ENCODE data around the gene DYRK1A.

DYRK1A gene

DNA sequence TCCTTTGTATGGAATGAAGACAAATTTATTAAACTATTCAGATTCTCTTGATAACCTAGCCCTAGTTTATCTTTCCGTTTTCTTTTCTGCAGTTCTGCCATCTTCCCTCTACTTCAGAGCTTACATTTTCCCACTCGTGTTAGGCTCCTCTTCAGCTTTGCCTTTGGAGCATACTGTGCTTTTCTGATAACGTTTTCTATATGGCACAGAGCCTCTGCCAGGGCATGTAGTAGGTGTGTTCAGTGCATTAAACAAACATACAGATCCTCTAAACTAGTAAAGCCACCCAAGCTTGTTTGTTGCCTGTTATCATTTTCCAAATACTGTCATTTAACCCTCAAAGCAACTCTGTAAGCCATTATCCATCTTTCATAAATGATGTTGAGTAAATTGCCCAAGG lies 25.1 kb downstream of the DYRK1A start:
- no peak overlapping the region for H3K4me3 ChIP-seq (ENCODE audit: low read depth, low read length)
- no peaks in the 10 kb centered on the region for H3K9me3 ChIP-seq (ENCODE audit: severe bottlenecking)
- no peak for TF ChIP-seq CTCF (IDR thresholded peaks at IDR 0.05; ENCODE audit: low read depth, low read length)
- DNase-seq, result no peak
- H3K27ac ChIP-seq, result no peak overlapping the region
- H3K27me3 ChIP-seq (ENCODE audit: insufficient read depth, low read depth, severe bottlenecking), result no peaks in the 10 kb centered on the region
- peaks cover 21% of the 10 kb centered on the region for H3K36me3 ChIP-seq

DNA sequence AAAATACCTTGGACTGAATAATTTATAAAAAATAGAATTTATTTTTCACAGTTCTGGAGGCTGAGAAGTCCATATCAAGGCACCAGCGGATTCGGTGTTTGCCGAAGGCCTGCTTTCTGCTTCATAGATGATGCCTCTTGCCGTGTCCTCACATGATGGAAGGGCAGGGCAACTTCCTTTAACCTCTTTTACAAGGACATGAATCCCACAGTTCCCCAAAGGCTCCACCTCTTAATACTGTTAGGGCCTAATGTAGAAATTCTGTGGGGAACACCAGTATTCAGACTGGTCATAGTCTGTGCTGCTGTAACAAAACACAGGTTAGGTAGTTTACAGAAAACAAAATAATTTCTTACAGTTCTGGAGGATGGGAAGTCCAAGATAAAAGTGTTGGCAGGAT lies 25.9 kb downstream of the DYRK1A start:
- Histone ChIP-seq H3K27ac (no peak overlapping the region), H3K27me3 (ENCODE audit: insufficient read depth, low read depth, severe bottlenecking) (no peaks in the 10 kb centered on the region), H3K36me3 (peaks cover 21% of the 10 kb centered on the region), H3K9me3 (ENCODE audit: severe bottlenecking) (no peaks in the 10 kb centered on the region), H3K4me3 (ENCODE audit: low read depth, low read length) (no peak overlapping the region)
- no peak for DNase-seq
- no peak for TF ChIP-seq CTCF (IDR thresholded peaks at IDR 0.05; ENCODE audit: low read depth, low read length)

GRCh38 chr21:37393030-37393429 lies 26.5 kb downstream of the DYRK1A start:
- H3K4me3 ChIP-seq (ENCODE audit: low read depth, low read length), result no peak overlapping the region
- H3K27me3 ChIP-seq (ENCODE audit: insufficient read depth, low read depth, severe bottlenecking), result no peaks in the 10 kb centered on the region
- H3K9me3 ChIP-seq (ENCODE audit: severe bottlenecking), result no peaks in the 10 kb centered on the region
- H3K27ac ChIP-seq, result no peak overlapping the region
- DNase-seq, result no peak
- H3K36me3 ChIP-seq, result peaks cover 21% of the 10 kb centered on the region
- TF ChIP-seq CTCF (IDR thresholded peaks at IDR 0.05; ENCODE audit: low read depth, low read length), result no peak

- peaks cover 21% of the 10 kb centered on the region for H3K36me3 ChIP-seq
- no peaks in the 10 kb centered on the region for H3K9me3 ChIP-seq (ENCODE audit: severe bottlenecking)
- no peak for DNase-seq
- no peaks in the 10 kb centered on the region for H3K27me3 ChIP-seq (ENCODE audit: insufficient read depth, low read depth, severe bottlenecking)
- no peak for TF ChIP-seq CTCF (IDR thresholded peaks at IDR 0.05; ENCODE audit: low read depth, low read length)
- H3K27ac ChIP-seq, result no peak overlapping the region
- no peak overlapping the region for H3K4me3 ChIP-seq (ENCODE audit: low read depth, low read length)
Measured at GRCh38 chr21:37393786-37394185, 27.2 kb downstream of the DYRK1A start.

GRCh38 chr21:37395961-37396360 lies 29.4 kb downstream of the DYRK1A start:
- peaks cover 17% of the 10 kb centered on the region for H3K36me3 ChIP-seq
- no peak for DNase-seq
- TF ChIP-seq CTCF (IDR thresholded peaks at IDR 0.05; ENCODE audit: low read depth, low read length), result no peak

GRCh38 chr21:37396855-37397254 lies 30.3 kb downstream of the DYRK1A start:
- no peaks in the 10 kb centered on the region for H3K27me3 ChIP-seq (ENCODE audit: insufficient read depth, low read depth, severe bottlenecking)
- H3K9me3 ChIP-seq (ENCODE audit: severe bottlenecking), result no peaks in the 10 kb centered on the region
- no peak for DNase-seq
- no peak overlapping the region for H3K4me3 ChIP-seq (ENCODE audit: low read depth, low read length)
- peaks cover 14% of the 10 kb centered on the region for H3K36me3 ChIP-seq
- H3K27ac ChIP-seq, result no peak overlapping the region
- no peak for TF ChIP-seq CTCF (IDR thresholded peaks at IDR 0.05; ENCODE audit: low read depth, low read length)

More at GRCh38 chr21:37395961-37396360, 29.4 kb downstream of the DYRK1A start:
- Histone ChIP-seq H3K27ac (no peak overlapping the region), H3K27me3 (ENCODE audit: insufficient read depth, low read depth, severe bottlenecking) (no peaks in the 10 kb centered on the region), H3K4me3 (ENCODE audit: low read depth, low read length) (no peak overlapping the region), H3K9me3 (ENCODE audit: severe bottlenecking) (no peaks in the 10 kb centered on the region)
